GM18499 (cell line): ENCODE data around the gene RASL11B.
"Not testable (repeated sequence)": the region's sequence is repeated elsewhere in the genome, so short reads cannot be mapped to it uniquely, and the experiment has no call there.

Experiments used
- ATAC-seq: cut with Tn5 transposase; IDR thresholded peaks from one replicate; pipeline ENCODE4 v1.9.1; 2021; ENCODE audit warnings: moderate number of reproducible peaks; ENCODE audit not compliant: insufficient read depth, unreplicated experiment

RASL11B gene

GRCh38 chr4:52861879-52862616 lies at the start of gene RASL11B:
Gene RASL11B, plus strand, starts transcription at chr4:52862317. Its CDS starts 191 bp downstream, at chr4:52862508.
- peak; percentile 77 for ATAC-seq

GRCh38 chr4:52813546-52813945 lies 48.6 kb upstream of the RASL11B start:
- ATAC-seq: no peak

GRCh38 chr4:52822583-52822971 lies 39.5 kb upstream of the RASL11B start:
- ATAC-seq: no peak

GRCh38 chr4:52822972-52823701 lies 39.0 kb upstream of the RASL11B start:
- no peak for ATAC-seq

GRCh38 chr4:52823702-52824092 lies 38.4 kb upstream of the RASL11B start:
- no peak for ATAC-seq

GRCh38 chr4:52824270-52824602 lies 37.9 kb upstream of the RASL11B start:
- ATAC-seq: no peak

- ATAC-seq: no peak
Observed at GRCh38 chr4:52824603-52825459, 37.3 kb upstream of the RASL11B start.

GRCh38 chr4:52825460-52826090 lies 36.5 kb upstream of the RASL11B start:
- no peak for ATAC-seq

- ATAC-seq: no peak
Observed at GRCh38 chr4:52833941-52834525, 28.1 kb upstream of the RASL11B start.

GRCh38 chr4:52834641-52835456 lies 27.3 kb upstream of the RASL11B start:
- not testable (repeated sequence) for ATAC-seq

- ATAC-seq: no peak
Observed at GRCh38 chr4:52836120-52836519, 26.0 kb upstream of the RASL11B start.

GRCh38 chr4:52836678-52837077 lies 25.4 kb upstream of the RASL11B start:
- ATAC-seq: no peak

- ATAC-seq: no peak
Observed at GRCh38 chr4:52837716-52838558, 24.2 kb upstream of the RASL11B start.

GRCh38 chr4:52838729-52839586 lies 23.2 kb upstream of the RASL11B start:
- no peak for ATAC-seq

- no peak for ATAC-seq
Observed at GRCh38 chr4:52840531-52841370, 21.4 kb upstream of the RASL11B start.

- ATAC-seq: no peak
Observed at GRCh38 chr4:52841682-52842456, 20.2 kb upstream of the RASL11B start.
